Left lobe of liver (tissue), 2 donors: ENCODE results near the gene SMIM1. TPM values are rescaled to one million over a fixed set of nuclear protein-coding genes. Genes with fewer than 3 reads are reported as not detected.
A peak's percentile ranks its signal among the peaks of the same experiment; 100 is the strongest.

ENCODE experiments used
- ATAC-seq: fragments of 200-7000 bp; cut with Tn5 transposase; one replicate; pipeline ENCODE4 v1.9.1; 2020; ENCODE audit warnings: mild to moderate bottlenecking, moderate library complexity
- DNase-seq: peaks from one replicate; pipeline ENCODE4 v3.0.0-alpha.2; 2020; ENCODE audit warnings: low spot score
- total RNA-seq: library from RNA; stranded (reverse); gene quantifications from one replicate; pipeline ENCODE4 v1.2.1, GENCODE V29; 2021
- donor health status: DM: no; HTN: no; CAD: no; lungs with moderate emphysema.
- donor health status: DM: no; HTN: yes; CAD: no.

Gene SMIM1
- total RNA-seq, 1 donor from 2014 or later: 4.9 TPM

GRCh38 chr1:3775490-3776230 lies 3.1 kb downstream of the SMIM1 start:
- peak; percentile 75 for ATAC-seq
- DNase-seq: peak; percentile 86

DNA sequence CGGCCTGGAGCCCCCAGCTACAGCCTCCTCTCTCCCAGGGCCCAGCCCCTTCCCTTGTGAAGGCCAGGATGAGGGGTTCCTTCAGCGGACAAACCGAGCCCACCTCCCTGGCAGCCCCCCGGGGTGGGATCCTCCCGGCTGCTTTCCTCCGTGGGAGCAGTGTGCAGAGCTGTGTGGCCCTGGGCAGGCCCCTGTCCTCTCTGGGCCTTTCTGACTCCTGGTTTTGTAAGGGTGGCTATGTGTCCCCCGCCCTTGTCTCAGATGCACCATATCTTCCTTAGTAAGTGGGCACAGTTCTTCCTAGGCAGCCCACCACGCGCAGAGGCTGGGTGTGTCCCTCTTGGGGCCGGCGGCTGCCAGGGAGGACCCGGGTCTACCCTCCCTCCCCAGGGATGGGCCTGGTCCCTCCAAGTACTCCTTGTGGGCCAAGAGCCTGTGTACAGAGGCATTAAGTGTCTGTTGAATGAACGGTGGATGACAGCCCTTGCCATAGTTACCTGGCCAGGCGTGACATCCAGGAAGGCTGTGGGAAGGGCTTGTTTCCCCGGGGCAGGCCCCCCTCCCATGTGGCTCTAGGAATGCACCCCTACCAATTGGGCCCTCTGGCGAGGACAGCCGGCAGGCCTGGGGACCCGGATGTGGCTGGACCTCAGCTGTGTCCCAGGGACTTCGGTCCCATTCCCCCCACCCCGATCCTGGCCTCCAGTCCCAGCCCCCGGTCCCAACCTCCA lies 3.8 kb downstream of the SMIM1 start:
- DNase-seq (no peak), ATAC-seq (no peak)

DNA sequence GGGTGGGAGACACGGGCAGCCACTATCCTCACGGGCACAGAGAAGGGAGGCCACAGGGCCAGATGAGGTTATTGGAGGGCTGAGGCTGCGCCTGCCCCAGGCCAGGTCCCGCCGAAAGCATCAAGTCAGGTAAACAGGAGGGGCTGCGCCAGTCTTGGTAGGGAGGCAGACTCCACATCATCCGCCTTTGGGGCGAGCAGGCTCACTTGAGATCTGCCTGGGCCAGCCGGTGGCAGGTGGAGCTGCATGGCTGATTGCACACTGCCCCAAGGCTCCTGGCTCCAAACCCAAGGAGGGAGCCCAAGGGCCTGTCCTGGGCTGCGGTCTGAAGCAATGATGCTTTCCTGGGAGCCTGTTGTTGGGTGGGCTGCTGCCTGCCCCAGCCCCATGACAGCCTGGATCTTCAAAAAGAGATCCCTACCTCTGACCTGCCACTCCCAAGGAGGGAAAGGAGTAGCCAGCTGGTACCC lies 4.6 kb downstream of the SMIM1 start:
- no peak for DNase-seq
- no peak for ATAC-seq

GRCh38 chr1:3777647-3778589 lies 5.4 kb downstream of the SMIM1 start:
- no peak for DNase-seq
- no peak for ATAC-seq

DNA sequence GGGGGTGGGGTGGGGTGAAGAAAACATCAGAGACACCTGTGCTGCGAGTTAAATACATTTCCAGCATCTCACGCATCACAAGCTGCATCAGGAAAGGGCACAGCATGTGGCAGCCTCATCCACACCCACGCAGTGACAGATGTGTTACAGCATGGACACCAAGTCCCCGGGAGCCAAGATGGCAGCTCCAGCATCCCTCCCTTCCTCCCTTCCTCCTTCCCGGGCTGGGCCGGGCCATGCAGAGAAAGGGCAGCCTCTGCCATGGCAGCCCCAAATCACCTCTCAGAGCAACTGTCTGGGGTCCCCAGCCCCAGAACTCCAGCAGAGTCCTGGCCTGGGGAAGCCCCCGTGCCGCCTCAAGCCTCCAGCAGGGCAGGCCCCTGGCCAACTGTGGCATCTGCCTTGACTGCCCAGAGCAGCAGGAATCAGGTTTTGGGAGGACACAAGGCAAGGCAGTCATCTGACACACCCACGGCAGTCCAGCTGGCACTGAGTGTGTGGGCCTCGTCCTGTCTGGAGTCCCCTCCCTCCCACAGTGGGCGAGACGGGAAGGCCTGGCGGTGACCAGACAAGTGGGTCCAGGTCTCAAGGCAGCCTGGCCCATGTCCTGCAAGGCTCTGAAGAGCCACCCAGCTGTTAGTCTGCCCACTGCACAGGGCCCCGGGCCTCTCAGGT lies 6.2 kb downstream of the SMIM1 start:
- no peak for DNase-seq
- no peak for ATAC-seq

DNA sequence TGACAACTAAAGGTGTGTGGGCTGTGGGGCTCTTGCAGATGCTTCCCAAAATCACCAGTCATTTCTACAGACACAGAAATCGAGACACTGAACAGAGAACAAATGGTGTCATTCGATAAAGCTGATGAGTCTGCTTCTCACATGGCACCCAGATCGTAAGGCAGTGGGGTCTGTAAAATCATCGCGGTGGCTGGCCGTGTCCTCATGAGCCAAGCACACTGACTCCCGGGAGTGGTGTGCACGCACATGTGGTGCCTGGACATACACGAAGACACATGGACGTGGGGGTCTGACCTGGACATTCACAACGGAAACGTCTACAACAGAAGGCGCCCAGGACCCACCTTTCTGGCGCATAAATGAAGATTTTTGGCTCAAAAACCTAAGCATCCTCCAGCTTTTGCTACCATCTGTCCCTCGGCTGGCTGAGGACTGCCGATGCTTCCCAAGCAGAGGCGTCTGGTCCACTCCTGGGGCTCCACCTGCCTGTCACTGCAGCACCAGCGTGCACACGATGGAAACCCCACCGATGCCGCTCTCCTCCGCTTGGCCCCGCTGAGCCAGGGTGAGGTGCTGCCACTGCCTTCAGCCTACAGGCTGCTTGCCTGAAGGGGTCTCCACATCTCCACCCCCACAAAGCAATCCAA lies 6.8 kb downstream of the SMIM1 start:
- DNase-seq: no peak
- no peak for ATAC-seq

DNA sequence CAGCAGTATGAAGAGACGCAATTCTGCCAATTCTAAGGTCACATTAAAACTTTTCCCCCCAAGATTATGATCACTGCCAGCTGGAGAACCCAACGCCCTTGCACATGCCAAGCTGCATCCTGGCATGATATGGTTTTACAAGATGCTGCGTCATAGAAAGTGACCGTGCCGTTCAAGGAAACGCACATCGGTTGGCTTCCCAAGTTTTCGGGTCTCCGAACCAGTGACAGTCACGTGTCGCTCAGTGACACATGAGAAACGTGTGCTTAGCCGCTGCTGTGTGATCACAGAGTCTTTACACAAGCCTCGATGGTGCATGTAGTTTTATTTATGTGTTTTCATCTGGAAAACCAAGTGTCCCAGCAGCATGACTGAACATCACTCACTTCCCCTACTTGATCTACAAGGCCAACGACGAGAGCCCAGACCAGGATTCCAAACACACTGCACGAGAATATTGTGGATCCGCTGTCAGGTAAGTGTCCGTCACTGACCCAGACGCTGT lies 7.4 kb downstream of the SMIM1 start:
- peak; percentile 27 for DNase-seq

GRCh38 chr1:3780901-3781300 lies 8.4 kb downstream of the SMIM1 start:
- DNase-seq: no peak
- no peak for ATAC-seq

More for the DNA sequence above, 7.4 kb downstream of the SMIM1 start:
- ATAC-seq: no peak

- no peak for DNase-seq
- ATAC-seq: no peak
Measured at GRCh38 chr1:3783651-3784474, 11.3 kb downstream of the SMIM1 start.

DNA sequence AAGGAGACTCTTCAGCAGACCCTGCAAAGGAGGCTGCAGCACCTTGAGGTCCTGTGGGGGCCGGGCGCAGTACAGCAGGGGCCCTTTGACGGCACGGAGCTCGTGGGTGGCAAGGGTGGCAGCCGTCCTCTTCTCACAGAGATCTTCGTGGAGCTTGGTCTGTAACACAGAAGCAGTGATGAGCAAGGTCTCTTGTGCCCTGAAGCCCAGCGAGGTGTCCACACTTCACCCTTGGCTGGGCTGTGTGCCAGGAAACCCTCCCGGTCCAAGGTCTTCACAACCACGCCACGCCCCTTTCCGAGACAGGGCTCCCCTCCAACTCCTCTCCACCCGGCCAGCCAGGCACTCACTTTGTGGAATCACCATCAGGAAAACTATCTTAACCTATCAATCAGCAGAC lies 12.5 kb downstream of the SMIM1 start:
- DNase-seq (peak; percentile 84), ATAC-seq (peak; percentile 86)

- DNase-seq (no peak), ATAC-seq (peak; percentile 78)
Measured at GRCh38 chr1:3785456-3786157, 13.1 kb downstream of the SMIM1 start.

DNA sequence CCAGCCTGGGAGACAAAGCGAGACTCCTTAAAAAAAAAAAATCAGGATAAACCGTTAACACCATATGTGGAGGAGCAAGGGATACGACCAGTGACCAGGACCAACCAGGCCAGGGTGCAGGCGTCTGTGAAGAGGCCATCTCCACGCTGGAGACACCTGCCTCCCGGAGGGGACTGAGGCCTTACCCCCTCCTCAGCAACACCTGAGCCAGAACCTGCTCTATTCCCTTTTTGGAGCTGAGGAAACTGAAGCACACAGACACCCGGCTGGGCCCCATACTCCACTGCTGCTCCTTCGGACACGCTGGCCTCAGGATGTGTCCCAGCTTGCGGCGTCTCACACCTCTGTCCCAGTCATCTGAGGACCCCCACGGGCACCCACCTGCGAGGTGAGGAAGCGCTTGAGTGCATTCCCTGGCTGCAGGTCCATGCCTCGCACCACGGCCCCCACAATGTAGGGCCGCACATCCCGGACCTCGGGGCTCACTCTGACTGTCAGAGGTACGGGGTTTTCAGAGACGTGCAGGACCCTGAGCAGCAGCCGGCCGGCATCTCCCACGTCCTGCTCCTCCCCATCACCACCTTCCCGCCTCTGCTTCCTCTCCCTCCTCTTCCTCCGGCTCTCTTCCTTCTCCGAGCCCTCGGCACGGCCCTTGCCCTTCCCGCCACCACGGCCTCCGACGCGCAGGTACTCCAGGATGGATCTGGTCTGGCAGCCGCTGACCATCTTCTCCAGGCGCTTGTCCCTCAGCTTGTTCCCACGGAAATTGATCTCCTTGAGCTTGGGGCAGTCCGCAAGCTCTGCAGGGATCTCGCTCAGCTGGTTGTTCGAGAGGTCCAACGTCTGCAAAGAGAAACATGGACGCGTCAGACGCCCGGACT lies 14.2 kb downstream of the SMIM1 start:
- ATAC-seq: no peak
- no peak for DNase-seq

DNA sequence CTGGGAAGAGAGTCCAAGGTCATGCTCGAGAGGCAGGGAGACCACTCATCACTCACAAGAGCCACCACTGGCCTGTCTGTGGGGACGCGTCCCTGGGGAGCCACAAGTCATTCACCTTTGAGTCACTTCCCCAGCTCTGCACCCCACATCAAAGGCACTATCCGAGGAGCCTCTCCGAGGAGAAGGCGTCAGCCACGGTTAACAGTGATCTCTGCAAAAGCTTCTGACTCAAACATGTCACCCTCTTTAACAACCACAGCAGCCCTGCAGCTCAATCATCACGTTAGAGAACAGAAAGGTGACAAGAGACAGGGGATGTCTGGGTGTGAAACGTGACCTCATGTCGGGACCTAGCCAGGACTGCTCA lies 14.8 kb downstream of the SMIM1 start:
- DNase-seq: no peak

DNA sequence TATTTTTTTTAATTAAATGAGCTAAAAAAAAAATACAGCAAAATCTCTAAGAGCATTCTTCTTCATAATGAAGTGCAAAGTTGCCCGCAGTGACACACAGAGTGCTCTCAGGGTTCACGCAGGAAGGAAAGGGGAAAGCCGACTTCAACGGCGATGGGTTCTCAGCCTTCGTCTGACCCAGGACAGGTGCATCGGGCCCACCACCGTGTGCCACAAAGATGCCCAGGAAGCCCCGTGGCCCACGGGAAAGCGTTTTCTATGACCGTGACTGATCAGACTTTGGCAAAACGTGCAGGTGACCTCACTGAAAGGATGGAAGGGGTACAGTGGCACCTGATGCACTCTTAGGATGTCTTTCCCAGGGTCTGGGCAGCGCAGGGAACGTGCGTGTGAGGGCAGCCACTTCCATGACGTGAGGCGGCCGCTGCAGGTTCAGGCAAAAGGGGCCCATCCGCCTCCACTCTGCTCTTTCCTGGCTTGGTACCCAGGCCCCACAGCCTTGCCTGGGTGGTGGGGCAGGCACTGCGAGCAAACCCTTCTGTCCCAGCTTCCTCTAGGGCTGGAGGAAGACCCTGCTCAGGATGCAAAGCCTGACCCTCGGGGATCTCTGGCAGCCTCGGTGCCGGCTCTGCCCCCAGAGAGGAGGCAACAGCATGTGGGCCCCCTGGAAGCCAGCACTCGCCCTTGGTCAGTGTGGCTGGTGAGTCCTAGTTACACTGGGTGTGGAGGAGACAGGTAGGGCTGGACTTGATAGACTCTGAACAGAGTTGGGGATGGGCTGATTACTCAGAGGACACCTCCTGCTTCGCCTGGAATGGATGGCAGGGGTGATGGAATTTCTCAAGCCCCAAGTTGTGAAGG lies 15.4 kb downstream of the SMIM1 start:
- ATAC-seq (no peak), DNase-seq (no peak)

More for the DNA sequence above, 14.8 kb downstream of the SMIM1 start:
- ATAC-seq: no peak

- no peak for DNase-seq
- ATAC-seq: no peak
Measured at GRCh38 chr1:3788756-3789420, 16.3 kb downstream of the SMIM1 start.
